ENCODE results near the gene TP53I11.
A peak's percentile ranks its signal among the peaks of the same experiment; 100 is the strongest.

Gene TP53I11

GRCh38 chr11:44952500-44953260 is 2.0 kb upstream of the TP53I11 start:
- H3K4me3 ChIP-seq (ENCODE audit: low read depth, low read length), result no peak overlapping the region
- no peak for DNase-seq (ENCODE audit: low read depth)
- TF ChIP-seq POLR2A (IDR thresholded peaks at IDR 0.05; ENCODE audit: extremely low read depth, insufficient read length) (no peak), CTCF (IDR thresholded peaks at IDR 0.05; ENCODE audit: low read depth, low read length) (no peak), MYC (IDR thresholded peaks at IDR 0.05; ENCODE audit: low read depth, low read length) (no peak), MAX (IDR thresholded peaks at IDR 0.05; ENCODE audit: low read depth, low read length) (no peak)

- no peak overlapping the region for H3K4me3 ChIP-seq (ENCODE audit: low read depth, low read length)
- TF ChIP-seq CTCF (IDR thresholded peaks at IDR 0.05; ENCODE audit: low read depth, low read length), result no peak
- DNase-seq (ENCODE audit: low read depth), result no peak
Measured at GRCh38 chr11:44952082-44952481, 1.4 kb upstream of the TP53I11 start.

- no peak for TF ChIP-seq MAX (IDR thresholded peaks at IDR 0.05; ENCODE audit: low read depth, low read length)
- DNase-seq (ENCODE audit: low read depth), result peak; percentile 58
- H3K4me3 ChIP-seq (ENCODE audit: low read depth, low read length), result peak overlapping the region; percentile 78
Measured at GRCh38 chr11:44950031-44950624, 555 bp downstream of the TP53I11 start.

- H3K4me3 ChIP-seq (ENCODE audit: low read depth, low read length), result peak overlapping the region; percentile 78
- peak; percentile 78 for DNase-seq (ENCODE audit: low read depth)
- TF ChIP-seq CTCF (IDR thresholded peaks at IDR 0.05; ENCODE audit: low read depth, low read length) (peak; percentile 65), MYC (IDR thresholded peaks at IDR 0.05; ENCODE audit: low read depth, low read length) (no peak)
Measured at GRCh38 chr11:44949160-44950030, 1.3 kb downstream of the TP53I11 start.

GRCh38 chr11:44948155-44948554 is 2.5 kb downstream of the TP53I11 start:
- no peak for DNase-seq (ENCODE audit: low read depth)

More at GRCh38 chr11:44948155-44948554, 2.5 kb downstream of the TP53I11 start:
- H3K4me3 ChIP-seq (ENCODE audit: low read depth, low read length), result peak overlapping the region; percentile 78
- TF ChIP-seq MYC (IDR thresholded peaks at IDR 0.05; ENCODE audit: low read depth, low read length) (no peak), POLR2A (IDR thresholded peaks at IDR 0.05; ENCODE audit: extremely low read depth, insufficient read length) (no peak), MAX (IDR thresholded peaks at IDR 0.05; ENCODE audit: low read depth, low read length) (no peak), CTCF (IDR thresholded peaks at IDR 0.05; ENCODE audit: low read depth, low read length) (no peak)

Measured in NB4 (cell line).